ENCODE measurements around the gene AGO3. TPM values are rescaled to one million over a fixed set of nuclear protein-coding genes. Genes with fewer than 3 reads are reported as not detected.
"Not testable (repeated sequence)": the region's sequence is repeated elsewhere in the genome, so short reads cannot be mapped to it uniquely, and the experiment has no call there.

Gene AGO3
- total RNA-seq, 1 donor from 2014 or later, result 23.8 TPM

DNA sequence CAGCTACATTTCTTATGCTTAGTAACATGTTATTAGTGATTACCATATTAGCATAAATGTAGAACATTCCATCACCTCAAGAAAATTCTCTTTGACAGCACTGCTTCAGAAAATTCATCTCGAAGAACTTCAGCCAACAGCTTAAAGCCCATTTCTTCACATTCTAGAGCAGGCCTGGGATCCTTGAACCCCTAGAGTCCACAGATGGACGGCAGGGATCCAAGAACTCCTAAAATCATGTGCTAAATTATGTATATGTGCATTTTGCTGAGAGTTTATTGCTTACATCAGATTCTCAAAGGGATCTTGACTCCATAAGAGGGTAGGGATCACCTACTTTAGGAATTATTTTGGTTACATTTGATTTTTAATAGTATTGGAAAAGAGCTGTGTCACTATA lies 76.8 kb downstream of the AGO3 start:
- no peak for DNase-seq (ENCODE audit: low spot score)

GRCh38 chr1:36008546-36009197 lies 77.8 kb downstream of the AGO3 start:
- DNase-seq (ENCODE audit: low spot score), result no peak

DNA sequence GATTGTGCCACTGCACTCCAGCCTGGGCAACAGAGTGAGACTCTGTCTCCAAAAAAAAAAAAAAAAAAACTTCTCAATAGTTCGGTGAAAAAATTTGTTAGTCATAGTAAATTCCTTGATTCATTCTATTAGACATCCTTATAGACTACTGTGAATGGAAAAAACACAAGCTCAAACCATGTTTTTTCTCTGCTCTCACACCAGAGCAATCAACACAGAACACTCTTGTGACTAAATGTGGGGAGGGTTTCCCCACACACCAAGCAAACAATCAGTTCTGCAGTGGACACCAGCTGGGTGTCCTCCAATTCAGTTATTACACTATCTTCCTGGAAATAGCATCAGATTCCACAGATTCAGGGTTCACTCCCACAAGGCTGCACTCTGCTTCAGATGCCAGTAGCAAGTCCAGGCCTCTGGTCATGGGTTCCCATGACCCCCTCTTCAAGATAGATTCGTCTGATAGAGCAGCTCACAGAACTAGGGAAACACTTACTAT lies 83.9 kb downstream of the AGO3 start:
- no peak for DNase-seq (ENCODE audit: low spot score)

DNA sequence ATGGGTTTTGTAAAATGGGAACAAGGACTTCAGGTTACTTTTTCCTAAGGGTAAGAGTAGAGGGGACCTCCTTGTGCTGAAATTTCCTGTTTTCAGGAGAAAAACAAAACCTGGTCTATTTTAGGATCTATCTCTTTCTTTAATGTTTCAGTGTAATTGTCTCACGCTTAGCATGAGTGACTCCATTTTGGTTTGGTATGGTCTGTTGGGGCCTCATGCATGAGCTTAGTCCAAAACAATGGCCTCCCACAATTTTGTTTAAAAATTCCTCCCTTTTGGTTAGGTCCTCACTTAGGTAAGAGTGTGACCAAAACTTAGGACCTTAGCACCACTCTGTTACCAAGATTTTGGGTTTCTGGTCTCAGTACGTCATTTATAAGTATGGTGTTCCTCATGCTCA lies 85.8 kb downstream of the AGO3 start:
- no peak for DNase-seq (ENCODE audit: low spot score)

GRCh38 chr1:36023098-36023769 lies 92.3 kb downstream of the AGO3 start:
- no peak for DNase-seq (ENCODE audit: low spot score)

DNA sequence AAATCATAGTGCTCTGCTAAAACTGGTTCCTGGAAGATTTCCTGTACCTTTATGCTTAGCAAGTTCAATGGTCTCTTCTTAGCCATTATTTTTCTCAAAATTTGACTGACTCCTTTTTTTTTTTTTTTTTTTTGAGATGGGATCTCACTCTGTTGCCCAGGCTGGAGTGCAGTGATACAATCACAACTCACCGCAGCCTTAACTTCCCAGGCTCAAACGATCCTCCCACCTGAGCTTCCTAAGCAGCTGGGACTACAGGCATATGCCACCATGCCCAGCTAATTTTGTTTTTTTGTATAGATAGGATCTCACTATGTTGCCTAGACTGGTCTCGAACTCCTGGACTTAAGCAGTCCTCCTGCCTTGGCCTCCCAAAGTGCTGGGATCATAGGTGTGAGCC lies 93.1 kb downstream of the AGO3 start:
- not testable (repeated sequence) for DNase-seq (ENCODE audit: low spot score)

DNA sequence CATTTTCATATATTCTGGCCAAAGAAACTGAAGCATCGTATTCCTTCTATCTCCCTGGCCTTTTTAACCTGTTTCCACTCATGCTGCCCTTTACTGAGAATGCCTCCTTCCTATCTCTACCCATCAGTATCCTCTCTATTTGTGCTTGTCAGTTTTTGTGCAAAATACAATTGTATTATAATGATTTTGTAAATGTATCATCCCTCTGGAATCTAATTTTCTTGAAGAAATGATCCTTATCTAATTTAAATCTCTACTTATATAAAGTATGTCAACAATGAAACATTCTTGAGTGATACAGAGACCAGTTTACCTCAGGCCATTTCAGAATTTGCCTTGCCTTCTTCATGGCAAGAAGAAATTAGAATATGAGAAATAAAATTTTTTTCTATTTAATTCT lies 93.9 kb downstream of the AGO3 start:
- no peak for DNase-seq (ENCODE audit: low spot score)

GRCh38 chr1:36027766-36028165 lies 96.9 kb downstream of the AGO3 start:
- DNase-seq (ENCODE audit: low spot score), result no peak

DNA sequence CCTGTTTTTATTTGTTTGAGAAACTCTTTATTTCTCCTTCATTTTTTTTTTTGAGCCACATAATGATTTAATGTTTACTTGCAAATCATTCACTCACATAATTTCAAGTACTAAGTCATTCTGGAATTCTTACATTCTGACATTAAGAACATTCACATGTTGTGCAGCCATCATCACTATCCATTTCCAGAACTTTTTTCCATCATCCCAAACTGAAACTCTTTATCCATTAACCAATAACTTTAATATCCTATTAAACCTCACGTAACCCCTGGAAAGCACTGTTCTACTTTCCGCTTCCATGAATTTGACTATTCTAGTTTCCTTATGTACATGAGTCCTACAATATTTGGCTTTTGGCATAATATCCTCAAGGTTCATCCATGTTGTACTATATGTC lies 100.5 kb downstream of the AGO3 start:
- DNase-seq (ENCODE audit: low spot score), result no peak

GRCh38 chr1:36034692-36035091 lies 103.8 kb downstream of the AGO3 start:
- no peak for DNase-seq (ENCODE audit: low spot score)

DNA sequence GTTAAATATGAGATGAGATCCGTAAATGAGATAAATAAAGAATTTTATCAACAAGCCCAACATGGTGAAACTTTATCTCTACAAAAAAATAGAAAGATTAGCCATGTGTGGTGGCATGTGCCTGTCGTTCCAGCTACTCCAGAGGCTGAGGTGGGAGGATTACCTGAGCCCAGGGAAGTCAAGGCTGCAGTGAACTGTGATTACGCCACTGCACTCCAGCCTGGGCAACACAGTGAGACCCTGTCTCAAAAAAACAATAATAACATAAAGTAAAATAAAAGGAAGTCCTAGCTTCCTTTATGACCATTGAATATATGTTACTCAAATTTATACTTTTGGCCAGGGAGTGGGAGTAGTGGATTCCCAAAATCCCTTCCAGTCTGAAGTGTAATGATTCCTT lies 104.2 kb downstream of the AGO3 start:
- no peak for DNase-seq (ENCODE audit: low spot score)

GRCh38 chr1:36040238-36040637 lies 109.3 kb downstream of the AGO3 start:
- DNase-seq (ENCODE audit: low spot score), result no peak

DNA sequence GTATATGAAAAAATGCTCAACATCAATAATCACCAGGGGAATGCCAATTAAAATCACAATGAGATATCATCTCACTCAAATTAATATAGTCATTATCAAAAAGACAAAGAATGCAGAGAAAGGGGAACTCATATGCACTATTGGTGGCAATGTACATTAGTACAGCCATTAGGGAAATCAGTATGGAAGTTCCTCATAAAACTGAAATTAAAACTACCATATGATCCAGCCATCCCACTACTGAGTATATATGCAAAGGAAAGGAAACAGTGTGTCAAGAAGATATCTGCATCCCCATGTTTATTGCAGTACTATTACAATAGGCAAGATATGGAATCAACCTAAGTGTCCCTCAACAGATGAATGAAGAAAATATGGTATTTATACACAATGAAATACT lies 120.9 kb downstream of the AGO3 start:
- no peak for DNase-seq (ENCODE audit: low spot score)

DNA sequence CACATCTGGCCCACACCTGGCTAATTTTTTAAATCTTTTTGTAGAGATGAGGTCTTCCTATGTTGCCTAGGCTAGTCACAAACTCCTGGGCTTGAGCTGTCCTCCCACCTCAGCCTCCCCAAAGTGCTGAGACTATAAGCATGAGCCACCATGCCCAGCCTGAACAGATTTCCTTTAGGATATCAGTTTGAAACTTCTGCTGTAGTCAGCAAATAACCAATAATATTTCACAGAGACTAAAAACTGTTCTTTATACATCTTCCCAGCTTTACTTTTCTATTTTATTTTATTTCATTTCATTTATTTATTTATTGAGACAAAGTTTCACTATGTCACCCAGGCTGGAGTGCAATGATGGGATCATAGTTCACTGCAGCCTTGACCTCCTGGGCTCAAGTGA lies 123.1 kb downstream of the AGO3 start:
- no peak for DNase-seq (ENCODE audit: low spot score)

DNA sequence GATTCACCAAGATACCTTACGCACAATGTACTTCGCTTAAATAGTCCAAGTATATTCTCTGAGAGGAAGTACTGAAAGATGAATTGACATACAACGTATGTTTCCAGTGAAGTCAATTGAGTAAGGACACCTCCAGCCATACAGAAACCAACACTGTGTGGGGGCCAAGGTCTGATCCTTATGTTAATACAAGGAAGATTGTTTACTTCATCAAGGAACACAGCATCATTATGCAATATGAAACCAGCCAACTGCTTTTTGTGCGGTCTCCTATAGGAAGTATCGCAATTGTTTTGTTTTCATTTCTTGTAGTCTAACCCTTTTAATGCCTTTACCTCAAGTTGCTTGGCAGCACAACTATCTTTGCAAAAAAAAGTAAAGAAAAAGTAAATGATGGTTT lies 124.8 kb downstream of the AGO3 start:
- DNase-seq (ENCODE audit: low spot score), result no peak

GRCh38 chr1:36062315-36062714 lies 131.4 kb downstream of the AGO3 start:
- DNase-seq (ENCODE audit: low spot score), result no peak

GRCh38 chr1:36067871-36068270 lies 137.0 kb downstream of the AGO3 start:
- no peak for DNase-seq (ENCODE audit: low spot score)

DNA sequence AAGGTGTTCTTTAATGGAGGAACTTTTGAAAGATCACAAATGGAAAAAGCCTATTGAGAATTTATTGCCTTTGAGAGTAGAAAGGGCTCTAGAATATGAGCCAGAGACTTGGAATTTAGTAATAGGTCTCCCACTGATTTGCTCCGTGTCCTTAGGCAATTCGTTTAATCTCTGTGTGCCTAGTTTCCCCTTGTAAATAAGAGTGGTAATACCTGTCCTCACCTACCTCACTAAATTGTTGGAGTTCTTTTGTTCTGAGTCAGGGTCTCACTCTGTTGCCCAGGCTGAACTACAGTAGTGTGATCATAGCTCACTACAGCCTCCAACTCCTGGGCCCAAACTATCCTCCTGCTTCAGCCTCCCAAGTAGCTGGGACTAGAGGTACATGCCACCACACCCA lies 138.0 kb downstream of the AGO3 start:
- DNase-seq (ENCODE audit: low spot score), result no peak

DNA sequence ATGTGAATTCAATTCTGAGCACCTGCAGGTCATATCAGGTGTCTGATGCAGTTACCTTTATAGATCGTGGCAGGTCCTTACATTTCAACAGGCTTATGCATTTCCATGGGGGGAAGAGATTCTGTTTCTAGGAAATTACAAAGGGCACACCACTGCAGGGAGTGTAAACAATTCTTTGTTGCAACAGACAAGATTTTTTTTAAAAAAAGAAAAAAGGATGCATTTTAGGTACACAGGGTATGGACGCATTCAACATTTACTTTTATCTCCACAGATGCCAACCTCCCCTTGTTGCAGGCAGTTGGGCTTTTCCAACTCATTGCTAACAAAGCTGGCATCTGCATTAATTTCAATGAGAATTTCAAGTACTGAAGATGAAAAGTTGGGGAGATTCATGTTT lies 139.4 kb downstream of the AGO3 start:
- DNase-seq (ENCODE audit: low spot score), result no peak

DNA sequence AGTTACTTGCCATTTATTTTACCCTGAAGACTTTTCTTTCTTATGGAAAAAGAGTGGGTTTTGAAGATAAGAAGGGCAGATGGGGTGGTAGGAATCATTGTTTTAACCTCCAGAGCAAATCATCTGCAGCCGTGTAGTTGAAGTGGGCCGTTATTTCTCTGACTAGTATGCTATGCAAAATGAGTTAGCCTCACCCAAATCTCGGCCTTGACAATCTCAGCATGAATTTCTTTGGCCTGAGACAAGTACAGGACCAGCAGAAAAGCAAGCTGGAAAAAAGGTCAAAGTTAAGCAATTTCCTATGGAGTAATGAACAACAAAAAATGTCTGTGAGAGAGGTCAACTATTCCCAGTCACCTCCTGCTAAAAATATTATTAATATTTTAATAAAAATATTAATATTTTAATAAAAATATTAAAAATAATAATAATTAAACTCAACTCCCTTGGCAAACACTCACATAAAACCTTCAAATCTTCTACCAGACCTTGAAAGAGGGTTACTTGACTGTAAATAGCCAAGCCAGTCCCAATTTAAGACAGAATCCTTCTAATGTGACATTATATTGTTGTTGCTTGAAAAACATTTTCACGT lies 146.2 kb downstream of the AGO3 start:
- DNase-seq (ENCODE audit: low spot score), result no peak

DNA sequence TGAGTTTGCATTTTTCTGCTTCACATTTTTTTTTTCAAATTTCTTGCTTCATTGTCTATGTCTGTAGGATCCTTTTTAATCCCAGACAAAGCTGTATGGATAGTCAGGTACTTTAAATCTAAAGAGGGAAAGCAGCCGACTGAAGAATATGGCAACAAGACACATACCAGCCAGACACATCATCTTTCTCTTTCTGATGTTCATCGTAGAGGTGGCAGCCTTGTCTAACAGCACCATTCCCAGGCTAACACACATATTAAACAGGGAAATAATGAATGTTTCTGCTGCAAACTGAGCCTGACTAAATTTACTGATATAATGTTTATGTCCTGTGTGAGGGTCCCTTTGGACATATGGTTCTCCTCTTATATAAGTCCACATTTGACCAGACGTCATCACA lies 149.3 kb downstream of the AGO3 start:
- no peak for DNase-seq (ENCODE audit: low spot score)

GRCh38 chr1:36080801-36081200 lies 149.9 kb downstream of the AGO3 start:
- no peak for DNase-seq (ENCODE audit: low spot score)

- no peak for DNase-seq (ENCODE audit: low spot score)
Observed at GRCh38 chr1:36081926-36082485, 151.1 kb downstream of the AGO3 start.
